ENCODE measurements around the gene SLC26A11.

Gene SLC26A11

GRCh38 chr17:80212962-80213642 is 7.1 kb upstream of the SLC26A11 start:
- H3K27ac ChIP-seq (ENCODE audit: poor library complexity, severe bottlenecking), result no peak overlapping the region

GRCh38 chr17:80213643-80213975 is 6.6 kb upstream of the SLC26A11 start:
- peaks cover 5% of the 10 kb centered on the region; the same call in 1 of the 2 replicates for H3K36me3 ChIP-seq (ENCODE audit: low read depth)
- ATAC-seq (ENCODE audit: low read depth), result no peak
- H3K9me3 ChIP-seq (ENCODE audit: severe bottlenecking), result no peaks in the 10 kb centered on the region
- TF ChIP-seq CTCF (IDR thresholded peaks at IDR 0.05; ENCODE audit: poor library complexity, severe bottlenecking), result no peak
- no peaks in the 10 kb centered on the region for H3K4me1 ChIP-seq (ENCODE audit: insufficient read depth, poor library complexity, severe bottlenecking)
- no peaks in the 10 kb centered on the region for H3K27me3 ChIP-seq (ENCODE audit: insufficient read depth, poor library complexity, severe bottlenecking)
- DNase-seq (ENCODE audit: low spot score), result no peak
- H3K27ac ChIP-seq (ENCODE audit: poor library complexity, severe bottlenecking), result no peak overlapping the region
- no peak overlapping the region for H3K4me3 ChIP-seq (ENCODE audit: severe bottlenecking)

More at GRCh38 chr17:80212962-80213642, 7.1 kb upstream of the SLC26A11 start:
- H3K4me1 ChIP-seq (ENCODE audit: insufficient read depth, poor library complexity, severe bottlenecking), result no peaks in the 10 kb centered on the region
- H3K4me3 ChIP-seq (ENCODE audit: severe bottlenecking), result no peak overlapping the region
- no peak for TF ChIP-seq CTCF (IDR thresholded peaks at IDR 0.05; ENCODE audit: poor library complexity, severe bottlenecking)
- peaks cover 5% of the 10 kb centered on the region; the same call in 1 of the 2 replicates for H3K36me3 ChIP-seq (ENCODE audit: low read depth)
- no peaks in the 10 kb centered on the region for H3K9me3 ChIP-seq (ENCODE audit: severe bottlenecking)
- no peak for ATAC-seq (ENCODE audit: low read depth)
- no peaks in the 10 kb centered on the region for H3K27me3 ChIP-seq (ENCODE audit: insufficient read depth, poor library complexity, severe bottlenecking)
- no peak for DNase-seq (ENCODE audit: low spot score)

- ATAC-seq (ENCODE audit: low read depth) (no peak), DNase-seq (ENCODE audit: low spot score) (no peak)
- peaks cover 5% of the 10 kb centered on the region; the same call in 1 of the 2 replicates for H3K36me3 ChIP-seq (ENCODE audit: low read depth)
These were observed 6.0 kb upstream of the SLC26A11 start for GRCh38 chr17:80214012-80214877.

GRCh38 chr17:80214878-80215210 is 5.4 kb upstream of the SLC26A11 start:
- Histone ChIP-seq H3K9me3 (ENCODE audit: severe bottlenecking) (no peaks in the 10 kb centered on the region), H3K4me3 (ENCODE audit: severe bottlenecking) (no peak overlapping the region), H3K27me3 (ENCODE audit: insufficient read depth, poor library complexity, severe bottlenecking) (no peaks in the 10 kb centered on the region), H3K27ac (ENCODE audit: poor library complexity, severe bottlenecking) (no peak overlapping the region), H3K4me1 (ENCODE audit: insufficient read depth, poor library complexity, severe bottlenecking) (no peaks in the 10 kb centered on the region), H3K36me3 (ENCODE audit: low read depth) (peaks cover 5% of the 10 kb centered on the region; the same call in 1 of the 2 replicates)
- ATAC-seq (ENCODE audit: low read depth) (no peak), DNase-seq (ENCODE audit: low spot score) (no peak)
- TF ChIP-seq CTCF (IDR thresholded peaks at IDR 0.05; ENCODE audit: poor library complexity, severe bottlenecking), result no peak

More at GRCh38 chr17:80214012-80214877, 6.0 kb upstream of the SLC26A11 start:
- Histone ChIP-seq H3K9me3 (ENCODE audit: severe bottlenecking) (no peaks in the 10 kb centered on the region), H3K27me3 (ENCODE audit: insufficient read depth, poor library complexity, severe bottlenecking) (no peaks in the 10 kb centered on the region), H3K4me3 (ENCODE audit: severe bottlenecking) (no peak overlapping the region), H3K27ac (ENCODE audit: poor library complexity, severe bottlenecking) (no peak overlapping the region), H3K4me1 (ENCODE audit: insufficient read depth, poor library complexity, severe bottlenecking) (no peaks in the 10 kb centered on the region)
- no peak for TF ChIP-seq CTCF (IDR thresholded peaks at IDR 0.05; ENCODE audit: poor library complexity, severe bottlenecking)

Data from RWPE2 (cell line).